Endothelial cell (in vitro differentiated cells): ENCODE data around the gene ZMAT3. TPM values are rescaled to one million over a fixed set of nuclear protein-coding genes. Genes with fewer than 3 reads are reported as not detected.
"Not testable (repeated sequence)": the region's sequence is repeated elsewhere in the genome, so short reads cannot be mapped to it uniquely, and the experiment has no call there.

Experiments
- DNase-seq: peaks from one replicate; pipeline ENCODE4 v3.0.0; 2021; ENCODE audit warnings: low spot score
- H3K27ac Mint-ChIP-seq: one replicate; pipeline ENCODE4 v1.8.0; 2021; ENCODE audit warnings: mixed read lengths, inconsistent platforms; ENCODE audit not compliant: unreplicated experiment
- H3K27me3 Mint-ChIP-seq: one replicate; pipeline ENCODE4 v1.8.0; 2021; ENCODE audit warnings: mild to moderate bottlenecking, moderate library complexity, mixed read lengths, inconsistent platforms; ENCODE audit not compliant: unreplicated experiment
- H3K36me3 Mint-ChIP-seq: one replicate; pipeline ENCODE4 v1.8.0; 2021; ENCODE audit warnings: mild to moderate bottlenecking, low read depth, mixed read lengths, inconsistent platforms; ENCODE audit not compliant: unreplicated experiment
- H3K4me1 Mint-ChIP-seq: one replicate; pipeline ENCODE4 v1.8.0; 2021; ENCODE audit warnings: mild to moderate bottlenecking, mixed read lengths, inconsistent platforms; ENCODE audit not compliant: unreplicated experiment
- H3K4me3 Mint-ChIP-seq: one replicate; pipeline ENCODE4 v1.8.0; 2021; ENCODE audit warnings: mild to moderate bottlenecking, mixed read lengths, inconsistent platforms; ENCODE audit not compliant: unreplicated experiment
- H3K9me3 Mint-ChIP-seq: one replicate; pipeline ENCODE4 v1.8.0; 2021; ENCODE audit warnings: mixed read lengths, inconsistent platforms; ENCODE audit not compliant: unreplicated experiment
- CTCF ChIP-seq: fragments of 200-600 bp; sonication (generic); IDR thresholded peaks from one replicate; pipeline ENCODE4 v1.5.0; 2021; ENCODE audit warnings: antibody characterized with exemption; ENCODE audit not compliant: unreplicated experiment
- long read RNA-seq: library from polyadenylated mRNA; unstranded; transcript quantifications from one replicate; pipeline ENCODE4 v2.0.0, GENCODE V29; 2020; ENCODE audit not compliant: unreplicated experiment
- total RNA-seq: library from RNA; stranded (reverse); fragmentation: NEBNext Ultra II Directional; extraction: Animal tissue kit (Norgen Biotek cat#: 25700); gene quantifications from one replicate; pipeline ENCODE4 v1.2.1, GENCODE V29; 2021; ENCODE audit not compliant: unreplicated experiment

Gene ZMAT3
- 44.5 TPM for total RNA-seq
- long read RNA-seq, full-length matches to known transcripts: 1 of 3 reads
- long read RNA-seq, partial matches to known transcripts: 1 of 3 reads
- long read RNA-seq, other reads (novel, unspliced or antisense): 1 of 3 reads

- no peaks in the 10 kb centered on the region for H3K9me3 Mint-ChIP-seq
- peaks cover 35% of the 10 kb centered on the region for H3K4me1 Mint-ChIP-seq
- H3K36me3 Mint-ChIP-seq: peaks cover 16% of the 10 kb centered on the region
- peak within 1 kb of the TSS; percentile 94 for H3K27ac Mint-ChIP-seq
- H3K4me3 Mint-ChIP-seq: peak within 1 kb of the TSS; percentile 97
- peaks cover 9% of the 10 kb centered on the region for H3K27me3 Mint-ChIP-seq
- TF ChIP-seq CTCF: no peak
- DNase-seq: peak; percentile 88
Measured at GRCh38 chr3:179071323-179072099, at the start of gene ZMAT3. Gene ZMAT3 (minus strand): TSS chr3:179071809. CDS start chr3:179067752, 4,057 bp downstream.

GRCh38 chr3:179116816-179117215, 45.2 kb upstream of the ZMAT3 start:
- TF ChIP-seq CTCF: no peak
- H3K4me3 Mint-ChIP-seq: no peak overlapping the region
- peaks cover 6% of the 10 kb centered on the region for H3K36me3 Mint-ChIP-seq
- no peak overlapping the region for H3K27ac Mint-ChIP-seq
- H3K4me1 Mint-ChIP-seq: peaks cover 3% of the 10 kb centered on the region
- DNase-seq: no peak
- peaks cover 6% of the 10 kb centered on the region for H3K9me3 Mint-ChIP-seq
- peaks cover 2% of the 10 kb centered on the region for H3K27me3 Mint-ChIP-seq

GRCh38 chr3:179115444-179115843, 43.8 kb upstream of the ZMAT3 start:
- H3K27me3 Mint-ChIP-seq, DNase-seq, H3K36me3 Mint-ChIP-seq, H3K27ac Mint-ChIP-seq, H3K4me3 Mint-ChIP-seq, H3K9me3 Mint-ChIP-seq, H3K4me1 Mint-ChIP-seq: not testable (repeated sequence)

GRCh38 chr3:179113903-179114302, 42.3 kb upstream of the ZMAT3 start:
- no peak overlapping the region for H3K27ac Mint-ChIP-seq
- H3K4me1 Mint-ChIP-seq: no peaks in the 10 kb centered on the region
- H3K4me3 Mint-ChIP-seq: no peak overlapping the region
- no peak for DNase-seq
- no peak for TF ChIP-seq CTCF
- no peaks in the 10 kb centered on the region for H3K27me3 Mint-ChIP-seq
- H3K36me3 Mint-ChIP-seq: peaks cover 1% of the 10 kb centered on the region
- peaks cover 1% of the 10 kb centered on the region for H3K9me3 Mint-ChIP-seq

- Mint-ChIP-seq H3K9me3 (no peaks in the 10 kb centered on the region), H3K27me3 (no peaks in the 10 kb centered on the region), H3K4me3 (no peak overlapping the region), H3K27ac (no peak overlapping the region), H3K36me3 (no peaks in the 10 kb centered on the region), H3K4me1 (no peaks in the 10 kb centered on the region)
- TF ChIP-seq CTCF: no peak
- no peak for DNase-seq
Measured at GRCh38 chr3:179108086-179108485, 36.5 kb upstream of the ZMAT3 start.
